Measurements from ENCODE around the gene KNDC1.

- TF ChIP-seq, protein P1, sequence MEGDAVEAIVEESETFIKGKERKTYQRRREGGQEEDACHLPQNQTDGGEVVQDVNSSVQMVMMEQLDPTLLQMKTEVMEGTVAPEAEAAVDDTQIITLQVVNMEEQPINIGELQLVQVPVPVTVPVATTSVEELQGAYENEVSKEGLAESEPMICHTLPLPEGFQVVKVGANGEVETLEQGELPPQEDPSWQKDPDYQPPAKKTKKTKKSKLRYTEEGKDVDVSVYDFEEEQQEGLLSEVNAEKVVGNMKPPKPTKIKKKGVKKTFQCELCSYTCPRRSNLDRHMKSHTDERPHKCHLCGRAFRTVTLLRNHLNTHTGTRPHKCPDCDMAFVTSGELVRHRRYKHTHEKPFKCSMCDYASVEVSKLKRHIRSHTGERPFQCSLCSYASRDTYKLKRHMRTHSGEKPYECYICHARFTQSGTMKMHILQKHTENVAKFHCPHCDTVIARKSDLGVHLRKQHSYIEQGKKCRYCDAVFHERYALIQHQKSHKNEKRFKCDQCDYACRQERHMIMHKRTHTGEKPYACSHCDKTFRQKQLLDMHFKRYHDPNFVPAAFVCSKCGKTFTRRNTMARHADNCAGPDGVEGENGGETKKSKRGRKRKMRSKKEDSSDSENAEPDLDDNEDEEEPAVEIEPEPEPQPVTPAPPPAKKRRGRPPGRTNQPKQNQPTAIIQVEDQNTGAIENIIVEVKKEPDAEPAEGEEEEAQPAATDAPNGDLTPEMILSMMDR (IDR thresholded peaks at IDR 0.05): no peak
- TF ChIP-seq EZH2 (IDR thresholded peaks at IDR 0.05; ENCODE audit: borderline replicate concordance, insufficient read depth, low read depth, low read length, poor library complexity, severe bottlenecking): no peak
Observed at GRCh38 chr10:133198621-133199487, 38.8 kb downstream of the KNDC1 start.
